GM19035 (cell line): ENCODE data around the gene RAPGEF2.

Experiments
- ATAC-seq: cut with Tn5 transposase; IDR thresholded peaks from one replicate; pipeline ENCODE4 v1.9.1; 2021; ENCODE audit not compliant: unreplicated experiment

Gene RAPGEF2

GRCh38 chr4:159395693-159396092 lies 292.8 kb downstream of the RAPGEF2 start:
- no peak for ATAC-seq

- no peak for ATAC-seq
Measured at GRCh38 chr4:159396151-159396550, 293.3 kb downstream of the RAPGEF2 start.

DNA sequence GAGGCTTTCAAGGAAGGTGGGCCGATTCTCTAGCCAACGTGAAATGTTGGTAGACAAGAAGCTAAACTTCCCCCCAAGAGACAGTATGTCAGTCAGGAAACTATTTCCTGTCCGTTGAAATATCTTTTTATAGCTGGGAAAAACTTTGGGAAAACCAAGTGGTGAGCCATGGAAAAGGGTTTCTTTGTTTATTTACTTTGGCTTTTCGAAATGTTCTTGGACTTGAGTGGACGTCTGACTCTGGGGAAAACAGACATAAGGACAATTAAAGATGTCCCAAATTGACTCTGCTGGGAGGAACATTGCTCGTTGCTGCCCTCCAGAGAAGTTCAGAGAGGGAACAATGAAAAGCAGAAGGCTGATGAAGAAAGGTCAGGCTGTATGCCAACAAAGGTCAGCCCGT lies 295.4 kb downstream of the RAPGEF2 start:
- ATAC-seq = no peak

DNA sequence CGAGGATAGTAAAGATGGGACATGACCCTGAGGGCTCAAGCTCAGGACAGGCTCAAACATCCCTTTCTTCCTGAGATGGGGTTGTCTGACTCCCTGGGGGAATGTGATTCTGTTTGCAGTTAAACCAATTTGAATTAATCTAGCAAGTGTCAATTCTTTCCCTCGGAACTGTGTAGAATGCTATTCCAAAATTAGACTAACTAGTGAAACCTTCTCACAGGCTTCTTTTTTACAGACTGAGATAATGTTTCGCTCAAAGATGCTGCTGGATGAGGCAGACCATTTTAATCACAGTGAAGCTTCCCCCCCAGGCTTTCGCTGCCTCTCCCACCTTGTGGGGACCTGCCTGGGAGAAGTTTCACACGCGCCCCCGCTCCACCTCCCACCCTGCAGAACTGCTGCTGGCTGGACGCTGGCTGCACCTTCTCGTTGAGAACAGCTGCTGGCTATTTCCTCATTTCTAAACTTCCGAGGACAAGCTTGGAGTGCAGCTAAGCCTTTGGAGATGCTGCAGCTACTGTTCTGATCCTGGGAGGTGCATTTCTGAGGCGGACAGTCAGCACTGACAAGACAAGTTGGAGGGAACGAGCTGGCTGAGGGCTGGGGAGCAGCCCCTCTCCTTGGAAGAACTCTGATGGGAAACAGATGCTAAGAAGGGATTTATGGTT lies 297.8 kb downstream of the RAPGEF2 start:
- ATAC-seq = no peak

GRCh38 chr4:159401226-159401712 lies 298.4 kb downstream of the RAPGEF2 start:
- ATAC-seq = no peak

DNA sequence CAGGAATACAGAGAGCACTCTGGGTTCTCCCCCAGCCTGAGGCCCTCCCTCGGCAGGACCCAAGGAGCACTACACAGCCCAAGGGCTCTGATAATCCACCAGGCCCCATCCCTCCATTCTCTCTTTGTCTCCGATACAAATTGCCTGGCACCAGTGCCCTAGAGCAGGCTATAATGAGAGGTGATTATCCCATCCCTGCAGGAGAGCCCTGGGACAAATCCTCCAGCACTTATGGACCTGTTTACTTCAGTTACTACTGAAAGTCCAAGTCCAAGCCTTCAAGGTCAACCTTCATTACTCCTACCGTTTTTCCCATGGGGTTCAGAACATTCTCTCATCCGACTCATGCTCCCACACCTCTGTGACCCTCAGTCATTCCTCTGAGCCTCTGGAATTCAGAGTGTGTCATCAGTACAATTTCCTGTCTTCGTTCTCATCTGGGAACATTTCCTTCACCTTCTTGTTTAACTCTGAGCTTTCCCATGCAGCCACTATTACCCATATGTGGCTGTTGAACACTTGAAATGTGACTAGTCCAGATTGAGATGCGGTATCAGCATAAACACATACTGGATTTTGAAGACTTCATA lies 299.0 kb downstream of the RAPGEF2 start:
- ATAC-seq = no peak
